ENCODE results near the gene SLC6A8. TPM values are rescaled to one million over a fixed set of nuclear protein-coding genes. Genes with fewer than 3 reads are reported as not detected.

The SLC6A8 gene
- total RNA-seq, 1 donor, result 8.8 TPM

DNA sequence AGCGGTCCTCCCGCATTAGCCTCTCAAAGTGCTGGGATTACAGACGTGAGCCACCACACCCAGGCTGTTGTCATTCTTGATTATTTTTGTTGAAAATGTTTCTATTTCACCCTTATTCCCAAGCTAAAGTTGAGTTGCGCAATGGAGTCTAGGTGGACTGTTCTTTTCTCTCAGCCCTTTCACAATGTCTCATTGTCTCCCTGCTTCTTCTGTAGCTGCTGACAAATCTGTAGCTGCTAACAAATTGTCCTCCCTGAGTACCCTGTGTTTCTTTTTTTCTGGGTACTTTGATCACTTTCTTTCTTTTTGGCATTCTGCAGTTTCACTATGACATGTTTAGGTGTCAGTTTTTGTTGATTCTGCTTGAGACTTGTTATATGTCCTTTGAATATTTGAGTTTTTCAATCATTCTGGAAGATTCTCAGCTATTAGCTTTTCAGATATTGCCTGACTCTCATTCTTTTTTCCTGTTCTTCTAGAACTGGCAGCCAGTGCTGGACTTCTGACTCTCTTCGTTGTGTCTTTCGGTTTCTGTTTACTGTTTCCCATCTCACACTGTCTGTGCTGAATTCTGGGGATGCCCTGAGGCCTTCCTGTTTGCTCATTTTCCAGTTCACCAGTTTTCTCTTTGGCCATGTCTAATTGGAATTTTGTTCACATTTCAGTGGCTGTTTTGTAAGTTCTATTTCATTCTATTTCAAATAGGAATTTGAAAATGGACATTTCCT lies 43.6 kb downstream of the SLC6A8 start:
- no peak overlapping the region for H3K4me3 ChIP-seq (ENCODE audit: low read depth, low read length)
- TF ChIP-seq, protein P1, sequence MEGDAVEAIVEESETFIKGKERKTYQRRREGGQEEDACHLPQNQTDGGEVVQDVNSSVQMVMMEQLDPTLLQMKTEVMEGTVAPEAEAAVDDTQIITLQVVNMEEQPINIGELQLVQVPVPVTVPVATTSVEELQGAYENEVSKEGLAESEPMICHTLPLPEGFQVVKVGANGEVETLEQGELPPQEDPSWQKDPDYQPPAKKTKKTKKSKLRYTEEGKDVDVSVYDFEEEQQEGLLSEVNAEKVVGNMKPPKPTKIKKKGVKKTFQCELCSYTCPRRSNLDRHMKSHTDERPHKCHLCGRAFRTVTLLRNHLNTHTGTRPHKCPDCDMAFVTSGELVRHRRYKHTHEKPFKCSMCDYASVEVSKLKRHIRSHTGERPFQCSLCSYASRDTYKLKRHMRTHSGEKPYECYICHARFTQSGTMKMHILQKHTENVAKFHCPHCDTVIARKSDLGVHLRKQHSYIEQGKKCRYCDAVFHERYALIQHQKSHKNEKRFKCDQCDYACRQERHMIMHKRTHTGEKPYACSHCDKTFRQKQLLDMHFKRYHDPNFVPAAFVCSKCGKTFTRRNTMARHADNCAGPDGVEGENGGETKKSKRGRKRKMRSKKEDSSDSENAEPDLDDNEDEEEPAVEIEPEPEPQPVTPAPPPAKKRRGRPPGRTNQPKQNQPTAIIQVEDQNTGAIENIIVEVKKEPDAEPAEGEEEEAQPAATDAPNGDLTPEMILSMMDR (IDR thresholded peaks at IDR 0.05; ENCODE audit: insufficient read depth, low read length), result no peak
- peak; percentile 38 for DNase-seq (ENCODE audit: low read depth)

DNA sequence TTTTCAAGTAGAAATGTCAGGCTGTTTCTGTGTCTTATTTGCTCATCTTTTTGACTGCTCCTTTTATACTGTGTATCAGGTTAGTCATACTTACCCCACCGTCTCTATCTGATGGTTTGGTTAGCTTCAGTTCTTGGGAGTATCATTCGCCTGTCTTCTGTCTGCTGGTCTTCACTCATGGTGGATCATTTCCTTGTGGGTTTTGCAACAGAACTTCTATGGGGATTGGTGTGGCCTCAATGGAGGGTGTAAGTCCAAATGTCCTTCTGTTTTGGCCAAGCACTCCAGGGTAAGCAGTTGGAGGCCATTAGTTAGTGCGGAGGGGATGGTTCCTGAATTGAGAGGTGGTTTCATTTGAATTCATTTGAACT lies 44.1 kb downstream of the SLC6A8 start:
- DNase-seq (ENCODE audit: low read depth), result no peak
- TF ChIP-seq, protein P1 (IDR thresholded peaks at IDR 0.05; ENCODE audit: insufficient read depth, low read length), result no peak
- no peak overlapping the region for H3K4me3 ChIP-seq (ENCODE audit: low read depth, low read length)

DNA sequence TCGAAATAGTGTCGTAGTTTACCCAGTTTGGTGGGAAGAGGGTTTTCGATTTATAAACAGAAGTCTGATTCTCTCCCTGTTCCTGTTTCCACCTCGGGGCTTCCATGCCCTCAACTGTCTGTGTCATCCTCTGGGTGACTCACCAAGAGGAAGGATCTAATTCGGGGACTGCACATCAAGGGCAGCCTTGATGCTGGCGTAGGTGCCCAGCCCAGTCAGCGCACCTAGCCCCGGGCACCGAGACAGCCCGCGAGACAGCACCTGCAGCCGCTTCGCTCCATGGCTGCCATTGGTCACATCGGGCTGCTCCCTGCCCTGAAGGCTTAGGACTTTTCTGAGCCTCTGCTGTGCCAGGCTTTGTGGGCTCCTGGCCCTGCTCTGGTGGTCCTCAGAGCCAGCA lies 44.7 kb downstream of the SLC6A8 start:
- no peak overlapping the region for H3K4me3 ChIP-seq (ENCODE audit: low read depth, low read length)
- no peak for DNase-seq (ENCODE audit: low read depth)
- TF ChIP-seq, protein P1 (IDR thresholded peaks at IDR 0.05; ENCODE audit: insufficient read depth, low read length), result no peak

DNA sequence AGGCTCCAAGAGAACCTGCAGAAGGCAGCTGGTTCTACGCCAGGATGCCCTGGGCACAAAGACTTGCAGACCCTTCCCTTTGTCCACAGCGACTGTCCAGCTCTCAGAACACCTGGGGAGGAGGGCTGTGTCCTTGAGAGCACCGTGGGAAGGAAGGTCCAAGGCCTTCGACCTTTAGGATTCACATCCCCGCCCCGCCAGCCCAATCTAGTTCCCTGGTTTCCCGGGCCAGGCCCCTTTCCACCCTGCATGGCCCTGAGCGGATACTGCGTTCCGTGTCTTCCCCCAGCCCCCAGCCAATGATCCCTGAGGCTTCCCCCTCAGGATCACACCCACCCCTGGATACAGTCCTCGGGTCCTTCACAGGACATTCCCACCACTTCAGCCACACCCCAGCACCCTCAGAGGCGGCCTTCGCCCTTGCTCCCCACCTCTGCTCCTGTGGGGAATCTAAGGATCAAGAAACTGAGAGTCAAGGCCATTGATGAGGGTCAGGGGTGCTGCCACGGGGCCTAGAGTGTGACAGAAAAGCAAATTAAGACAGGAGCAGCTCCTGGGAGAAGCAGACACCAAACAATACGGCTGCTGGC lies 46.0 kb downstream of the SLC6A8 start:
- no peak overlapping the region for H3K4me3 ChIP-seq (ENCODE audit: low read depth, low read length)
- TF ChIP-seq, protein P1 (IDR thresholded peaks at IDR 0.05; ENCODE audit: insufficient read depth, low read length), result no peak
- DNase-seq (ENCODE audit: low read depth), result no peak

DNA sequence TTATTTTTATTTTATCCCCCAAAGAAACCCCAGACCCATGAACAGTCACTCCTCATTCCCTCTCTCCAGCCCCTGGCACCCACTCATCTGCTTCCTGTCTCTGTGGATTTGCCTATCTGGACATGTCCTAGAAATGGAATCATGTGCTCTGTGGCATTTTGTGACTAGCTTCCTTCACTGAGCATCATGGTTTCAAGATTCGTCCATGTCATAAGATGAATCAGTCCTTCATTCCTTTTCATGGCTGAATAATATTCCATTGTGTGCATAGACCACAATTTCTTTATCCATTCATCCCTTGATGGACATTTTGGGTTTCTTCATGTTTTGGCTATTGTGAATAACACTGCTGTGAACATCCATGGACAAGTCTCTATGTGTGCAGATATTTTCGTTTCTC lies 47.1 kb downstream of the SLC6A8 start:
- TF ChIP-seq, protein P1 (IDR thresholded peaks at IDR 0.05; ENCODE audit: insufficient read depth, low read length), result no peak
- H3K4me3 ChIP-seq (ENCODE audit: low read depth, low read length), result no peak overlapping the region
- DNase-seq (ENCODE audit: low read depth), result no peak

DNA sequence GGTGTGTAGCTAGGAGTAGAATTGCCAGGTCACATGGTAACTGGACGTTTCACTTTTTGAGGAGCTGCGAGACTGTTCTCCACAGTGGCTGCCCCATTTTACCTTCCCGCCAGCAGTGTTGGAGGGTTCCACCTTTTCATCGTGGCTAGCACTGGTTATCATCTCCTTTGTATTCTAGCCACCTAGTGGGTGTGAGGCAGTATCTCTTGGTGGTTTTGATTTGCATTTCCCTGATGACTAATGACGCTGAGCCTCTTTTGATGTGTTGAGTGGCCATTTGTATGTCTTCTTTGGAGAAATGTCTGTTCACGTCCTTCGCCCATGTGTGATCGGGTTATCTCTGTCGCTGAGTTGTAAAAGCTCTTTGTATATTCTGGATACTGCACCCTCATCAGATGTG lies 47.5 kb downstream of the SLC6A8 start:
- DNase-seq (ENCODE audit: low read depth), result no peak
- TF ChIP-seq, protein P1 (IDR thresholded peaks at IDR 0.05; ENCODE audit: insufficient read depth, low read length), result peak; percentile 8

More for the DNA sequence above, 47.5 kb downstream of the SLC6A8 start:
- no peak overlapping the region for H3K4me3 ChIP-seq (ENCODE audit: low read depth, low read length)

Measured in fibroblast of the aortic adventitia (primary cell).